PFSK-1 (cell line): Measurements from ENCODE around the gene ZDHHC8.

Source experiments
- POLR2AphosphoS5 ChIP-seq: IDR thresholded peaks from 2 replicates; pipeline ENCODE4 v1.6.1; 2012; ENCODE audit warnings: low read depth, mild to moderate bottlenecking, control low read depth, low read length, moderate library complexity
- TF ChIP-seq, protein P1 (sequence below), 2 experiments: IDR thresholded peaks; 2 replicates each; pipeline versions ENCODE4 v1.6.1 to v1.8.0; 2011 to 2012; ENCODE audit warnings: low read depth in 2 of 2, low read length in 2 of 2, control low read depth in 1 of 2, inconsistent platforms in 1 of 2, mild to moderate bottlenecking in 1 of 2, moderate library complexity in 1 of 2; ENCODE audit not compliant: insufficient read depth in 1 of 2

DNA sequence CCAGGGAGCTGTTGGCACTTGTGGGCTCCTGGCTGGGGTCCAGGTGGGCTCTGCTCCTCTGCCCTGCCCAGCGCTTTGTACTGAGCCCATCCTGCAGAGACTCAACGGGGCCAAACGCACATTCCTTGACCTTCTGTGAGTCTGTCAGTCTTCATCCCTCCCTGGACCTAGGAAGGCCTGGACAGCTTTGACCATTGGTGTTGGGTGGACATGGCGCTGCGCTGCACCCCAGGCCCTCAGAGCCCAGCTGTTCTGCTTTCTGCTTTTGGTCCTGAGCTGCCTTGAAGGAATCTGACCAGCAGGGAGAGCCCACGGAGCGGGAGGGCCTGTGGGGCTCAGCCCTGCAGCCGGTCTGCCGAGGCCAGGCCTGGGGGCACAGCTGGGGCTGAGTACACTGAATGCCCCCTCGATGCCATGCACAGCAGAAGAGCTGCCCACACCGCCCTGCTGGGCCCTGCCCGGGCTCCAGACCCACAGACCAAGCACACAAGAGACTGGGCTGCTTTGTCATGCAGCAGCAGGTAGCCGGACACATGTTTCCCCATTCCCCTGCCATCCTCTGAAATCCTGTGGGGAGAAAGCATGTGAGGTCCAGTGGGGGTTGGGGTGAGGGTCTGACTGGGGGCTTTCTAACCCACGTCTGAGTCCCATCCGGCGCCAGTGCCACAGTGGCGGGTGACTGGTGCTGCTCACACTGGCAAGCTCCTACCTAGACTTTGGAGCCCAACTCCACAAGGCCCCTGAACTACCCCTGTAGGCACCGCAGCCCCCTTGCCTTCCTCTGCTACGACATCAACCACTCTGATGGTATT, 43.4 kb downstream of the ZDHHC8 start:
- no peak for TF ChIP-seq POLR2AphosphoS5
- TF ChIP-seq, protein P1, sequence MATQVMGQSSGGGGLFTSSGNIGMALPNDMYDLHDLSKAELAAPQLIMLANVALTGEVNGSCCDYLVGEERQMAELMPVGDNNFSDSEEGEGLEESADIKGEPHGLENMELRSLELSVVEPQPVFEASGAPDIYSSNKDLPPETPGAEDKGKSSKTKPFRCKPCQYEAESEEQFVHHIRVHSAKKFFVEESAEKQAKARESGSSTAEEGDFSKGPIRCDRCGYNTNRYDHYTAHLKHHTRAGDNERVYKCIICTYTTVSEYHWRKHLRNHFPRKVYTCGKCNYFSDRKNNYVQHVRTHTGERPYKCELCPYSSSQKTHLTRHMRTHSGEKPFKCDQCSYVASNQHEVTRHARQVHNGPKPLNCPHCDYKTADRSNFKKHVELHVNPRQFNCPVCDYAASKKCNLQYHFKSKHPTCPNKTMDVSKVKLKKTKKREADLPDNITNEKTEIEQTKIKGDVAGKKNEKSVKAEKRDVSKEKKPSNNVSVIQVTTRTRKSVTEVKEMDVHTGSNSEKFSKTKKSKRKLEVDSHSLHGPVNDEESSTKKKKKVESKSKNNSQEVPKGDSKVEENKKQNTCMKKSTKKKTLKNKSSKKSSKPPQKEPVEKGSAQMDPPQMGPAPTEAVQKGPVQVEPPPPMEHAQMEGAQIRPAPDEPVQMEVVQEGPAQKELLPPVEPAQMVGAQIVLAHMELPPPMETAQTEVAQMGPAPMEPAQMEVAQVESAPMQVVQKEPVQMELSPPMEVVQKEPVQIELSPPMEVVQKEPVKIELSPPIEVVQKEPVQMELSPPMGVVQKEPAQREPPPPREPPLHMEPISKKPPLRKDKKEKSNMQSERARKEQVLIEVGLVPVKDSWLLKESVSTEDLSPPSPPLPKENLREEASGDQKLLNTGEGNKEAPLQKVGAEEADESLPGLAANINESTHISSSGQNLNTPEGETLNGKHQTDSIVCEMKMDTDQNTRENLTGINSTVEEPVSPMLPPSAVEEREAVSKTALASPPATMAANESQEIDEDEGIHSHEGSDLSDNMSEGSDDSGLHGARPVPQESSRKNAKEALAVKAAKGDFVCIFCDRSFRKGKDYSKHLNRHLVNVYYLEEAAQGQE (IDR thresholded peaks at IDR 0.05; ENCODE audit: insufficient read depth in 1 of 2, low read depth in 2 of 2, low read length in 2 of 2), result no peak
